HepG2 (cell line): ENCODE data around the gene TNFAIP8L1. TPM values are rescaled to one million over a fixed set of nuclear protein-coding genes. Genes with fewer than 3 reads are reported as not detected.

Experiments used
- ARID2 ChIP-seq: sonication (generic); formaldehyde crosslinking; IDR thresholded peaks from 2 replicates; pipeline ENCODE4 v1.8.1; 2022; ENCODE audit warnings: mild to moderate bottlenecking, missing genetic modification reagents, borderline replicate concordance
- HOXD1 ChIP-seq: sonication (generic); formaldehyde crosslinking; IDR thresholded peaks from 2 replicates; pipeline ENCODE4 v1.5.0; 2020; ENCODE audit warnings: missing genetic modification reagents
- JDP2 ChIP-seq: sonication (generic); formaldehyde crosslinking; IDR thresholded peaks from 2 replicates; pipeline ENCODE4 v1.8.1; 2022; ENCODE audit warnings: missing genetic modification reagents, borderline replicate concordance
- MBD4 ChIP-seq: IDR thresholded peaks from 2 replicates; pipeline ENCODE4 v1.6.1; 2012; ENCODE audit warnings: low read length, inconsistent platforms, borderline replicate concordance
- PCBP2 ChIP-seq: fragments of 200-400 bp; formaldehyde crosslinking; optimal IDR thresholded peaks from 2 replicates; pipeline ENCODE3; 2018; ENCODE audit warnings: low read length, low read depth; ENCODE audit not compliant: poor library complexity, severe bottlenecking
- SP1 ChIP-seq, 2 experiments: fragments of 450-650 bp in 1 of 2; sonication (generic) in 1 of 2; formaldehyde crosslinking in 1 of 2; IDR thresholded peaks; 2 replicates each; pipeline versions ENCODE4 v1.4.0 to v1.6.1; 2016 to 2020; ENCODE audit warnings: missing genetic modification reagents in 1 of 2
- SP140L ChIP-seq: sonication (generic); formaldehyde crosslinking; IDR thresholded peaks from 2 replicates; pipeline ENCODE4 v1.4.0; 2020; ENCODE audit warnings: missing genetic modification reagents, borderline replicate concordance
- XRCC5 ChIP-seq: fragments of 200-400 bp; formaldehyde crosslinking; optimal IDR thresholded peaks from 2 replicates; pipeline ENCODE3; 2017; ENCODE audit warnings: mild to moderate bottlenecking, low read length
- ZNF10 ChIP-seq: sonication (generic); formaldehyde crosslinking; IDR thresholded peaks from 2 replicates; pipeline ENCODE4 v1.4.0; 2020; ENCODE audit warnings: mild to moderate bottlenecking, low read depth, missing genetic modification reagents, borderline replicate concordance
- ZNF235 ChIP-seq: sonication (generic); formaldehyde crosslinking; IDR thresholded peaks from 2 replicates; pipeline ENCODE4 v1.8.1; 2023; ENCODE audit warnings: mild to moderate bottlenecking, missing genetic modification reagents, borderline replicate concordance
- ZNF572 ChIP-seq: sonication (generic); formaldehyde crosslinking; IDR thresholded peaks from 2 replicates; pipeline ENCODE4 v1.5.1; 2020; ENCODE audit warnings: mild to moderate bottlenecking, missing genetic modification reagents
- polyA plus RNA-seq, 8 experiments: library from polyadenylated mRNA; depleted of rRNA in 3 of 8; stranded (reverse) in 7 of 8; unstranded in 1 of 8; fragments of >200 nt; fragmentation: Illumina TruSeq in 4 of 8; extraction: Trizol in 4 of 8; gene quantifications; 2 replicates each; pipeline versions ENCODE4 v1.2.1 to v1.2.3, GENCODE V29; 2011 to 2016; ENCODE audit warnings: low read depth in 4 of 8, missing spikeins in 1 of 8, mixed read lengths in 1 of 8; ENCODE audit not compliant: insufficient read depth in 1 of 8
- total RNA-seq, 5 experiments: library from RNA; depleted of rRNA; stranded (reverse); fragments of >200 nt; fragmentation: Illumina TruSeq; extraction: Trizol; gene quantifications; 2 replicates each; pipeline ENCODE4 v1.2.3, GENCODE V29; 2016; ENCODE audit warnings: low read depth in 1 of 5
- TF ChIP-seq, protein P1 (sequence below): sonication (generic); formaldehyde crosslinking; IDR thresholded peaks from 2 replicates; pipeline ENCODE4 v1.5.0; 2020; ENCODE audit warnings: missing genetic modification reagents
- TF ChIP-seq, protein P2 (sequence below): sonication (generic); formaldehyde crosslinking; IDR thresholded peaks from 2 replicates; pipeline ENCODE4 v1.5.0; 2020; ENCODE audit warnings: missing genetic modification reagents, mild to moderate bottlenecking, borderline replicate concordance
- TF ChIP-seq, protein P3 (sequence below): sonication (generic); formaldehyde crosslinking; IDR thresholded peaks from 2 replicates; pipeline ENCODE4 v1.5.0; 2020; ENCODE audit warnings: mild to moderate bottlenecking, missing genetic modification reagents
- TF ChIP-seq, protein P4 (sequence below): sonication (generic); formaldehyde crosslinking; IDR thresholded peaks from 2 replicates; pipeline ENCODE4 v1.8.0; 2022; ENCODE audit warnings: missing genetic modification reagents, low read depth, mild to moderate bottlenecking, borderline replicate concordance
- TF ChIP-seq, protein P5 (sequence below): sonication (generic); formaldehyde crosslinking; IDR thresholded peaks from 2 replicates; pipeline ENCODE4 v1.5.0; 2020; ENCODE audit warnings: mild to moderate bottlenecking, missing genetic modification reagents
- TF ChIP-seq, protein P6 (sequence below): sonication (generic); formaldehyde crosslinking; IDR thresholded peaks from 2 replicates; pipeline ENCODE4 v1.4.0; 2020; ENCODE audit warnings: missing genetic modification reagents

Gene TNFAIP8L1
- total and polyA plus RNA-seq, 2 of the 13 experiments (the other 11 are each of a cell fraction or from before 2014, with no cell fraction given) = 13.4 to 21.4 TPM

DNA sequence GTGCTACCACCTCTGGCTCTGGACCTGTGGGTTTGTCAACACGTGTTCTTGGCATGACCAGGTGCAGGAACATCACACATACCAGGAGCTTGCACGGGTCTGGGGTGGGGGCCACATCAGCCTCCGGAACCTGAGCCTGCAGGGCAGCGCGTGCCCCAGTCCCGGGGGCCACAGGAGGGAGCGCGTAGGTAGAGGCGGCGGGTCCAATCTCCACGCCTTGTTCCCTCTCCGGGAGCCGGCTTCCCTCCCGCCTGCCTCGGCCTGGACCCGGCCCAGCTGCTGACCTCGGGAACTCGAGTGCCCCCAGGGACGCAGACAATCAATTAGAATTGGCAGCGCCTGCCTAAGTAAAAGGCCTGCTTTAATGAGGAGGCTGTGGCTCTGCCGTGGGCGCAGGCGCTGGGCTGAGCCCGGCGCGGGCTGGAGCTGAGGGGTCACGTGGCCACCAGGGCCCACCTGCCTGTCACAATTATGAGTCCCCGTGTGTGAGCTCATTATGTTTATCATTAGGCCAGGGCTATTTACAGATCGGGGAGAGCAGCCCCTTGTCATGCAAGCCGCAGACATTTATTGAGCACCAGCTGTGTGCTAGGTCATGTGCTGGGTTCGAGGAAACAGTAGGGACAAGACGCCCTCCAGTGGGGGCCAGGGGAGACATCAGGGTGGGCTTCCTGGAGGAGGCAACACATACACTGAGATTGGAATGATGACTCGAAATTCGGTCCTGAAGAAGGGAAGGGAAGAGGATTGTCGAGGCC, 32.2 kb upstream of the TNFAIP8L1 start (continued):
- TF ChIP-seq, protein P1, sequence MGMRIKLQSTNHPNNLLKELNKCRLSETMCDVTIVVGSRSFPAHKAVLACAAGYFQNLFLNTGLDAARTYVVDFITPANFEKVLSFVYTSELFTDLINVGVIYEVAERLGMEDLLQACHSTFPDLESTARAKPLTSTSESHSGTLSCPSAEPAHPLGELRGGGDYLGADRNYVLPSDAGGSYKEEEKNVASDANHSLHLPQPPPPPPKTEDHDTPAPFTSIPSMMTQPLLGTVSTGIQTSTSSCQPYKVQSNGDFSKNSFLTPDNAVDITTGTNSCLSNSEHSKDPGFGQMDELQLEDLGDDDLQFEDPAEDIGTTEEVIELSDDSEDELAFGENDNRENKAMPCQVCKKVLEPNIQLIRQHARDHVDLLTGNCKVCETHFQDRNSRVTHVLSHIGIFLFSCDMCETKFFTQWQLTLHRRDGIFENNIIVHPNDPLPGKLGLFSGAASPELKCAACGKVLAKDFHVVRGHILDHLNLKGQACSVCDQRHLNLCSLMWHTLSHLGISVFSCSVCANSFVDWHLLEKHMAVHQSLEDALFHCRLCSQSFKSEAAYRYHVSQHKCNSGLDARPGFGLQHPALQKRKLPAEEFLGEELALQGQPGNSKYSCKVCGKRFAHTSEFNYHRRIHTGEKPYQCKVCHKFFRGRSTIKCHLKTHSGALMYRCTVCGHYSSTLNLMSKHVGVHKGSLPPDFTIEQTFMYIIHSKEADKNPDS (CRISPR knock-in tag) = no peak
- TF ChIP-seq SP140L (CRISPR knock-in tag) (no peak), SP1 (IDR thresholded peaks at IDR 0.05) (no peak), SP1 (CRISPR knock-in tag; IDR thresholded peaks at IDR 0.05) (no peak; the same call in 1 of the 2 replicates), HOXD1 (CRISPR knock-in tag) (no peak), JDP2 (CRISPR knock-in tag) (no peak), ZNF235 (CRISPR knock-in tag) (no peak), ZNF10 (CRISPR knock-in tag) (no peak), MBD4 (no peak), ARID2 (CRISPR knock-in tag) (no peak), ZNF572 (CRISPR knock-in tag) (0 out of 2 replicates have a peak, but pooled peaks have one; percentile 69), PCBP2 (no peak), XRCC5 (no peak)
- TF ChIP-seq, protein P2, sequence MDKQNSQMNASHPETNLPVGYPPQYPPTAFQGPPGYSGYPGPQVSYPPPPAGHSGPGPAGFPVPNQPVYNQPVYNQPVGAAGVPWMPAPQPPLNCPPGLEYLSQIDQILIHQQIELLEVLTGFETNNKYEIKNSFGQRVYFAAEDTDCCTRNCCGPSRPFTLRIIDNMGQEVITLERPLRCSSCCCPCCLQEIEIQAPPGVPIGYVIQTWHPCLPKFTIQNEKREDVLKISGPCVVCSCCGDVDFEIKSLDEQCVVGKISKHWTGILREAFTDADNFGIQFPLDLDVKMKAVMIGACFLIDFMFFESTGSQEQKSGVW (CRISPR knock-in tag) = no peak
- TF ChIP-seq, protein P3, sequence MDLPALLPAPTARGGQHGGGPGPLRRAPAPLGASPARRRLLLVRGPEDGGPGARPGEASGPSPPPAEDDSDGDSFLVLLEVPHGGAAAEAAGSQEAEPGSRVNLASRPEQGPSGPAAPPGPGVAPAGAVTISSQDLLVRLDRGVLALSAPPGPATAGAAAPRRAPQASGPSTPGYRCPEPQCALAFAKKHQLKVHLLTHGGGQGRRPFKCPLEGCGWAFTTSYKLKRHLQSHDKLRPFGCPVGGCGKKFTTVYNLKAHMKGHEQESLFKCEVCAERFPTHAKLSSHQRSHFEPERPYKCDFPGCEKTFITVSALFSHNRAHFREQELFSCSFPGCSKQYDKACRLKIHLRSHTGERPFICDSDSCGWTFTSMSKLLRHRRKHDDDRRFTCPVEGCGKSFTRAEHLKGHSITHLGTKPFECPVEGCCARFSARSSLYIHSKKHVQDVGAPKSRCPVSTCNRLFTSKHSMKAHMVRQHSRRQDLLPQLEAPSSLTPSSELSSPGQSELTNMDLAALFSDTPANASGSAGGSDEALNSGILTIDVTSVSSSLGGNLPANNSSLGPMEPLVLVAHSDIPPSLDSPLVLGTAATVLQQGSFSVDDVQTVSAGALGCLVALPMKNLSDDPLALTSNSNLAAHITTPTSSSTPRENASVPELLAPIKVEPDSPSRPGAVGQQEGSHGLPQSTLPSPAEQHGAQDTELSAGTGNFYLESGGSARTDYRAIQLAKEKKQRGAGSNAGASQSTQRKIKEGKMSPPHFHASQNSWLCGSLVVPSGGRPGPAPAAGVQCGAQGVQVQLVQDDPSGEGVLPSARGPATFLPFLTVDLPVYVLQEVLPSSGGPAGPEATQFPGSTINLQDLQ (CRISPR knock-in tag) = no peak
- TF ChIP-seq, protein P4, sequence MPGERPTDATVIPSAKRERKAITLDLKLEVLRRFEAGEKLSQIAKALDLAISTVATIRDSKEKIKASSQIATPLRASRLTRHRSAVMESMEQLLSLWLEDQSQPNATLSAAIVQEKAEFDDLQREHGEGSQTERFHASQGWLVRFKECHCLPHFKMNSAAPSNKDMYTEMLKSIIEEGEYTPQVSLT (CRISPR knock-in tag) = no peak
- TF ChIP-seq, protein P5, sequence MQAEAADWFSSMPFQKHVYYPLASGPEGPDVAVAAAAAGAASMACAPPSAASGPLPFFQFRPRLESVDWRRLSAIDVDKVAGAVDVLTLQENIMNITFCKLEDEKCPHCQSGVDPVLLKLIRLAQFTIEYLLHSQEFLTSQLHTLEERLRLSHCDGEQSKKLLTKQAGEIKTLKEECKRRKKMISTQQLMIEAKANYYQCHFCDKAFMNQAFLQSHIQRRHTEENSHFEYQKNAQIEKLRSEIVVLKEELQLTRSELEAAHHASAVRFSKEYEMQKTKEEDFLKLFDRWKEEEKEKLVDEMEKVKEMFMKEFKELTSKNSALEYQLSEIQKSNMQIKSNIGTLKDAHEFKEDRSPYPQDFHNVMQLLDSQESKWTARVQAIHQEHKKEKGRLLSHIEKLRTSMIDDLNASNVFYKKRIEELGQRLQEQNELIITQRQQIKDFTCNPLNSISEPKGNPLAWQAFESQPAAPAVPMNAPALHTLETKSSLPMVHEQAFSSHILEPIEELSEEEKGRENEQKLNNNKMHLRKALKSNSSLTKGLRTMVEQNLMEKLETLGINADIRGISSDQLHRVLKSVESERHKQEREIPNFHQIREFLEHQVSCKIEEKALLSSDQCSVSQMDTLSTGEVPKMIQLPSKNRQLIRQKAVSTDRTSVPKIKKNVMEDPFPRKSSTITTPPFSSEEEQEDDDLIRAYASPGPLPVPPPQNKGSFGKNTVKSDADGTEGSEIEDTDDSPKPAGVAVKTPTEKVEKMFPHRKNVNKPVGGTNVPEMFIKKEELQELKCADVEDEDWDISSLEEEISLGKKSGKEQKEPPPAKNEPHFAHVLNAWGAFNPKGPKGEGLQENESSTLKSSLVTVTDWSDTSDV (CRISPR knock-in tag) = no peak
- TF ChIP-seq, protein P6, sequence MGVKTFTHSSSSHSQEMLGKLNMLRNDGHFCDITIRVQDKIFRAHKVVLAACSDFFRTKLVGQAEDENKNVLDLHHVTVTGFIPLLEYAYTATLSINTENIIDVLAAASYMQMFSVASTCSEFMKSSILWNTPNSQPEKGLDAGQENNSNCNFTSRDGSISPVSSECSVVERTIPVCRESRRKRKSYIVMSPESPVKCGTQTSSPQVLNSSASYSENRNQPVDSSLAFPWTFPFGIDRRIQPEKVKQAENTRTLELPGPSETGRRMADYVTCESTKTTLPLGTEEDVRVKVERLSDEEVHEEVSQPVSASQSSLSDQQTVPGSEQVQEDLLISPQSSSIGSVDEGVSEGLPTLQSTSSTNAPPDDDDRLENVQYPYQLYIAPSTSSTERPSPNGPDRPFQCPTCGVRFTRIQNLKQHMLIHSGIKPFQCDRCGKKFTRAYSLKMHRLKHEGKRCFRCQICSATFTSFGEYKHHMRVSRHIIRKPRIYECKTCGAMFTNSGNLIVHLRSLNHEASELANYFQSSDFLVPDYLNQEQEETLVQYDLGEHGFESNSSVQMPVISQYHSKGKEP (CRISPR knock-in tag) = no peak
